ENCODE data around the gene TIMM22. TPM values are rescaled to one million over a fixed set of nuclear protein-coding genes. Genes with fewer than 3 reads are reported as not detected.

The TIMM22 gene
- total and polyA plus RNA-seq, 2 of the 13 experiments (the other 11 are each of a cell fraction or from before 2014, with no cell fraction given) = 6.2 to 15.5 TPM

- TF ChIP-seq HNRNPLL (IDR thresholded peaks at IDR 0.05; ENCODE audit: low read depth, low read length, poor library complexity, severe bottlenecking) (peak; percentile 78), DMTF1 (CRISPR knock-in tag; IDR thresholded peaks at IDR 0.05) (no peak), KDM5B (CRISPR knock-in tag; IDR thresholded peaks at IDR 0.05; ENCODE audit: borderline replicate concordance) (peak; percentile 14; the same call in 1 of the 2 replicates), SRSF4 (IDR thresholded peaks at IDR 0.05; ENCODE audit: low read depth, low read length, poor library complexity, severe bottlenecking) (no peak), BRF2 (CRISPR knock-in tag; IDR thresholded peaks at IDR 0.05) (no peak), CHD2 (IDR thresholded peaks at IDR 0.05; ENCODE audit: low read depth, low read length) (no peak), CSRNP1 (CRISPR knock-in tag; IDR thresholded peaks at IDR 0.05) (no peak; the same call in 1 of the 2 replicates), ZNF772 (CRISPR knock-in tag; IDR thresholded peaks at IDR 0.05) (no peak; the same call in 1 of the 2 replicates), NCOA5 (CRISPR knock-in tag; IDR thresholded peaks at IDR 0.05) (no peak), WIZ (CRISPR knock-in tag; IDR thresholded peaks at IDR 0.05) (no peak), MBNL3 (CRISPR knock-in tag; conservative IDR thresholded peaks at IDR 0.05) (no peak), DPF2 (CRISPR knock-in tag; IDR thresholded peaks at IDR 0.05; ENCODE audit: borderline replicate concordance, low read depth) (no peak), ZNF501 (CRISPR knock-in tag; IDR thresholded peaks at IDR 0.05) (no peak), ZNF782 (CRISPR knock-in tag; IDR thresholded peaks at IDR 0.05; ENCODE audit: borderline replicate concordance) (0 out of 2 replicates have a peak, but pooled peaks have one; percentile 11), ZNF569 (CRISPR knock-in tag; IDR thresholded peaks at IDR 0.05; ENCODE audit: borderline replicate concordance) (no peak), ZNF704 (CRISPR knock-in tag; IDR thresholded peaks at IDR 0.05; ENCODE audit: borderline replicate concordance) (no peak), ZFP36 (IDR thresholded peaks at IDR 0.05; ENCODE audit: borderline replicate concordance, low read depth, low read length, partially characterized antibody) (no peak), ELF3 (CRISPR knock-in tag; IDR thresholded peaks at IDR 0.05) (peak; percentile 36; the same call in 1 of the 2 replicates), NR2F1 (CRISPR knock-in tag; IDR thresholded peaks at IDR 0.05) (no peak), ETS1 (CRISPR knock-in tag; IDR thresholded peaks at IDR 0.05) (no peak)
Observed at GRCh38 chr17:979539-980405, 17.2 kb upstream of the TIMM22 start, which contains the start of gene NXN (continued).
